ACC112 (cell line): ENCODE measurements around the gene ENTPD2.

Experiments used
- H2AFZ ChIP-seq: fragments of 200-600 bp; sonication (generic); one replicate; pipeline ENCODE4 v1.6.0; 2017; ENCODE audit warnings: antibody characterized with exemption, low read length; ENCODE audit not compliant: unreplicated experiment
- H3K27ac ChIP-seq: fragments of 200-600 bp; sonication (generic); 2 replicates; pipeline ENCODE4 v1.5.1; 2014; ENCODE audit warnings: low read depth, mild to moderate bottlenecking, antibody characterized with exemption, low read length, moderate library complexity
- H3K27me3 ChIP-seq: fragments of 200-600 bp; sonication (generic); 2 replicates; pipeline ENCODE4 v1.6.1; 2014; ENCODE audit warnings: mild to moderate bottlenecking, antibody characterized with exemption, low read length, moderate library complexity, mixed read lengths; ENCODE audit not compliant: insufficient read depth
- H3K36me3 ChIP-seq: fragments of 200-600 bp; sonication (generic); 2 replicates; pipeline ENCODE4 v1.6.1; 2016; ENCODE audit warnings: mild to moderate bottlenecking, antibody characterized with exemption, low read length, moderate library complexity, mixed read lengths; ENCODE audit not compliant: insufficient read depth
- H3K4me1 ChIP-seq: fragments of 200-600 bp; sonication (generic); one replicate; pipeline ENCODE4 v1.6.1; 2016; ENCODE audit warnings: low read length, mixed read lengths; ENCODE audit not compliant: insufficient read depth, unreplicated experiment, control insufficient read depth
- H3K4me3 ChIP-seq: fragments of 200-600 bp; sonication (generic); 2 replicates; pipeline ENCODE4 v1.5.1; 2014; ENCODE audit warnings: mild to moderate bottlenecking, low read depth, low read length
- H3K79me2 ChIP-seq: fragments of 200-600 bp; sonication (generic); one replicate; pipeline ENCODE4 v1.6.0; 2016; ENCODE audit warnings: low read length; ENCODE audit not compliant: control insufficient read depth, unreplicated experiment, insufficient read depth

Gene ENTPD2

GRCh38 chr9:137042751-137043727 lies 10.8 kb downstream of the ENTPD2 start:
- no peaks in the 10 kb centered on the region; the same call in 1 of the 2 replicates for H3K36me3 ChIP-seq
- no peak overlapping the region for H3K4me3 ChIP-seq
- no peak overlapping the region for H3K27ac ChIP-seq
- H2AFZ ChIP-seq: no peak overlapping the region
- peaks cover 20% of the 10 kb centered on the region for H3K79me2 ChIP-seq
- H3K27me3 ChIP-seq: no peaks in the 10 kb centered on the region
- H3K4me1 ChIP-seq: peaks cover 4% of the 10 kb centered on the region

GRCh38 chr9:137041124-137041523 lies 12.7 kb downstream of the ENTPD2 start:
- Histone ChIP-seq H3K4me3 (no peak overlapping the region), H3K27ac (no peak overlapping the region)

GRCh38 chr9:137040568-137040967 lies 13.3 kb downstream of the ENTPD2 start:
- H2AFZ ChIP-seq: no peak overlapping the region
- no peaks in the 10 kb centered on the region for H3K27me3 ChIP-seq
- no peaks in the 10 kb centered on the region; the same call in 1 of the 2 replicates for H3K36me3 ChIP-seq
- H3K4me1 ChIP-seq: peaks cover 4% of the 10 kb centered on the region
- H3K79me2 ChIP-seq: peaks cover 20% of the 10 kb centered on the region
- H3K4me3 ChIP-seq: no peak overlapping the region
- no peak overlapping the region for H3K27ac ChIP-seq

More at GRCh38 chr9:137041124-137041523, 12.7 kb downstream of the ENTPD2 start:
- H3K79me2 ChIP-seq: peaks cover 20% of the 10 kb centered on the region
- peaks cover 4% of the 10 kb centered on the region for H3K4me1 ChIP-seq
- H3K36me3 ChIP-seq: no peaks in the 10 kb centered on the region; the same call in 1 of the 2 replicates
- H3K27me3 ChIP-seq: no peaks in the 10 kb centered on the region
- H2AFZ ChIP-seq: no peak overlapping the region

- H3K36me3 ChIP-seq: no peaks in the 10 kb centered on the region; the same call in 1 of the 2 replicates
- H3K27ac ChIP-seq: no peak overlapping the region
- H3K4me1 ChIP-seq: peaks cover 4% of the 10 kb centered on the region
- H3K4me3 ChIP-seq: no peak overlapping the region
- no peaks in the 10 kb centered on the region for H3K27me3 ChIP-seq
- no peak overlapping the region for H2AFZ ChIP-seq
- peaks cover 17% of the 10 kb centered on the region for H3K79me2 ChIP-seq
These were observed 14.1 kb downstream of the ENTPD2 start for GRCh38 chr9:137039611-137040366.

- Histone ChIP-seq H3K27me3 (no peaks in the 10 kb centered on the region), H3K36me3 (no peaks in the 10 kb centered on the region; the same call in 1 of the 2 replicates), H3K4me1 (peaks cover 5% of the 10 kb centered on the region), H3K4me3 (no peak overlapping the region), H3K79me2 (peaks cover 8% of the 10 kb centered on the region), H2AFZ (no peak overlapping the region), H3K27ac (no peak overlapping the region)
These were observed 14.9 kb downstream of the ENTPD2 start for GRCh38 chr9:137038916-137039315.

- Histone ChIP-seq H3K27ac (no peak overlapping the region), H3K36me3 (no peaks in the 10 kb centered on the region; the same call in 1 of the 2 replicates), H2AFZ (no peak overlapping the region), H3K79me2 (no peaks in the 10 kb centered on the region), H3K4me1 (peaks cover 5% of the 10 kb centered on the region), H3K4me3 (no peak overlapping the region), H3K27me3 (no peaks in the 10 kb centered on the region)
These were observed 16.4 kb downstream of the ENTPD2 start for GRCh38 chr9:137037483-137037882.

GRCh38 chr9:137037035-137037434 lies 16.8 kb downstream of the ENTPD2 start:
- H3K4me1 ChIP-seq: peaks cover 5% of the 10 kb centered on the region

GRCh38 chr9:137035937-137036336 lies 17.9 kb downstream of the ENTPD2 start:
- H2AFZ ChIP-seq: no peak overlapping the region
- H3K36me3 ChIP-seq: no peaks in the 10 kb centered on the region; the same call in 1 of the 2 replicates
- peaks cover 5% of the 10 kb centered on the region for H3K4me1 ChIP-seq
- H3K79me2 ChIP-seq: no peaks in the 10 kb centered on the region
- no peaks in the 10 kb centered on the region for H3K27me3 ChIP-seq
- no peak overlapping the region for H3K4me3 ChIP-seq
- no peak overlapping the region for H3K27ac ChIP-seq

More at GRCh38 chr9:137037035-137037434, 16.8 kb downstream of the ENTPD2 start:
- Histone ChIP-seq H3K27ac (no peak overlapping the region), H3K27me3 (no peaks in the 10 kb centered on the region), H3K36me3 (no peaks in the 10 kb centered on the region; the same call in 1 of the 2 replicates), H3K4me3 (no peak overlapping the region), H3K79me2 (no peaks in the 10 kb centered on the region), H2AFZ (no peak overlapping the region)

- H3K36me3 ChIP-seq: no peaks in the 10 kb centered on the region; the same call in 1 of the 2 replicates
- no peak overlapping the region for H3K27ac ChIP-seq
- no peak overlapping the region for H2AFZ ChIP-seq
- peaks cover 5% of the 10 kb centered on the region for H3K4me1 ChIP-seq
- no peaks in the 10 kb centered on the region for H3K27me3 ChIP-seq
- H3K79me2 ChIP-seq: no peaks in the 10 kb centered on the region
- H3K4me3 ChIP-seq: no peak overlapping the region
These were observed 18.4 kb downstream of the ENTPD2 start for GRCh38 chr9:137035507-137035834.

GRCh38 chr9:137034709-137035506 lies 19.0 kb downstream of the ENTPD2 start:
- Histone ChIP-seq H3K36me3 (no peaks in the 10 kb centered on the region; the same call in 1 of the 2 replicates), H3K4me3 (no peak overlapping the region), H3K27ac (no peak overlapping the region), H3K27me3 (no peaks in the 10 kb centered on the region), H2AFZ (no peak overlapping the region), H3K79me2 (no peaks in the 10 kb centered on the region), H3K4me1 (peaks cover 5% of the 10 kb centered on the region)
